ENCODE data around the gene RPLP1. TPM values are rescaled to one million over a fixed set of nuclear protein-coding genes. Genes with fewer than 3 reads are reported as not detected.

RPLP1 gene
- total and polyA plus RNA-seq, 9 donors: 175 to 3,255 (median 2,320) TPM

GRCh38 chr15:69502470-69503045 lies 49.9 kb downstream of the RPLP1 start:
- intact Hi-C loops (cut with DNase I): no loop called here
- WGBS, 3 donors: 81 to 83% (median 83%) methylated on average over 10 of the region's 10 CpGs
- no peak for DNase-seq
- Histone ChIP-seq H3K4me1 (ENCODE audit: insufficient read depth) (peaks cover 8% of the 10 kb centered on the region), H3K27me3 (no peaks in the 10 kb centered on the region), H3K27ac (no peak overlapping the region), H3K36me3 (no peaks in the 10 kb centered on the region), H3K4me3 (no peak overlapping the region), H3K9me3 (no peaks in the 10 kb centered on the region)
- TF ChIP-seq CTCF (IDR thresholded peaks at IDR 0.05) (no peak), POLR2A (IDR thresholded peaks at IDR 0.05) (no peak), EP300 (IDR thresholded peaks at IDR 0.05) (no peak)

GRCh38 chr15:69504352-69505040 lies 51.9 kb downstream of the RPLP1 start:
- no peak overlapping the region for H3K4me3 ChIP-seq
- 70 to 76% (median 74%) methylated on average over 3 of the region's 3 CpGs for WGBS, 3 donors
- H3K27me3 ChIP-seq: no peaks in the 10 kb centered on the region
- DNase-seq: no peak
- H3K36me3 ChIP-seq: no peaks in the 10 kb centered on the region
- intact Hi-C loops (cut with DNase I): no loop called here
- H3K4me1 ChIP-seq (ENCODE audit: insufficient read depth): peaks cover 7% of the 10 kb centered on the region
- TF ChIP-seq EP300 (IDR thresholded peaks at IDR 0.05) (no peak), POLR2A (IDR thresholded peaks at IDR 0.05) (no peak), CTCF (IDR thresholded peaks at IDR 0.05) (no peak)
- H3K27ac ChIP-seq: no peak overlapping the region
- no peaks in the 10 kb centered on the region for H3K9me3 ChIP-seq

Small RNAs within 50 kb of the gene (small RNA-seq; reads per million reads assigned to genes)
- gene RF00012: not detected

Other genes starting within 250 kb of the RPLP1 start
- gene PAQR5, start 153.9 kb upstream of the RPLP1 start, total RNA-seq: 1 to 10 TPM in 1 of 7 donors, under 1 TPM in 6; 0.12 to 1.7 (median 0.66) TPM
- 1 to 10 TPM in 1 of 2 donors, under 1 TPM in 1; 0.48 to 2.4 TPM for gene PAQR5, start 153.9 kb upstream of the RPLP1 start, polyA plus RNA-seq
- gene KIF23, start 38.5 kb upstream of the RPLP1 start, total RNA-seq: 1 to 10 TPM in 3 of 7 donors, under 1 TPM in 4; 0.51 to 2.6 (median 0.96) TPM
- 1 to 10 TPM; 1.6 to 3.1 TPM for gene KIF23, start 38.5 kb upstream of the RPLP1 start, polyA plus RNA-seq

Data from ovary (tissue), 9 donors.